HG02870 (cell line): Measurements from ENCODE around the gene HS6ST1.

Experiments used
- ATAC-seq: cut with Tn5 transposase; IDR thresholded peaks from one replicate; pipeline ENCODE4 v1.9.1; 2021; ENCODE audit warnings: mild to moderate bottlenecking, moderate library complexity; ENCODE audit not compliant: unreplicated experiment

HS6ST1 gene

DNA sequence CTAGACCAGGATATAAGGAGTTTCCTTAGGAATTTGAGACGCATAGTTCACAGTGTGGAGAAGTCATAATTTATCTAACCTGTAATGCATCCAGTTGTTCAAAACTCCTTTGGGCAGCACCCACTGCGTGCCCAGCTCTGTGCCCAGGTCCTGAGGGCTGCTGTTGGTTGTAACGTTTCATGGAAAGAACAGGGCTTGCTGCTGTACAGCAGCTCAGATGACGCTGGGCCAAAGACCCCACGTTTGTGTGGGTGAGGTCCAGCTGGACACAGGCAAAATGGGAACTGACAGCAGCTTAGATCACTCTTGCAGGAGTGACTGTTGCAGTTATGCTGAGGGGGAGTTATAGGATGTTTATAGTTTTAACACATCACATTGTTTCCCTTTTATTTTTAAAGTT is 30.0 kb upstream of the HS6ST1 start:
- ATAC-seq: no peak

DNA sequence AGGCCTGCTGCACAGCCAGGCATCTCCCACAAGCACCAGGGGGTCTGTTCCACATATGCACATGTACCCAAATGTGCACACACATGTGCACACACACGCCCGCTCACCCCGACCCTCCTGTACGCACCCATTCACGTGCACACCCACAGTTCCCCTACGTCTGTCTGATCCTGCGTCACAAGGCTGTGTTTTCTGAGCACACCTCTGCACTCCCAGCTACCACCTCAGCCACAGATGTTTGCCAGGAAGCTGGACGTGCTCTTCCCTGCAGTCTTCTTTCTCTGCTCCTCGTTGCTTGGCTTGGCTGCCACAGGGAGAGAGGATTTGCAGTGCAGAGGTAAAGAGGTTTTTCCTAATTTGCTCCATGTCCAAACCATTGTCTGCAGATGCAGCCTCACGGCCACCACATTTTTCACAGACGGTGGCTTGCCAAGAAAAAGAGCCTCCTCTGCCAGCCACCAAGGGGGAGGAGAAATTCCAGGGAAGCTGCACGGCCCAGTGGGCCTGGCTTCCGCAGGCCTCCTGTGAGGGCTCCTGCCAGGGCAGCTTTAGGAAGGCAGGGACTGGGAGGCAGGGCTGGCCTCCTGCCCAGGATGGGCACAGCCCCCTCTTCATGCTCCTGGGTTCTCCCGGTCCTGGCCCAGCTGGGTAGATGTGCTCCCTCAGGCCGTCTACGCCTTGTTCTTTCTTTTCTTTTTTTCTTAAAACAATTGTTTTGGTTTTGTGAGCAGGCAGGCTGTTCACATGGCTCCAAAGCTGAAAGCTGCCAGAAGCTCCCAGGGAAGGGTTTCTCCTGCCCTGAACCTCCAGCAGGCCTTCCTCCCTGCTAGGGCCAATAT is 29.3 kb upstream of the HS6ST1 start:
- ATAC-seq: no peak

DNA sequence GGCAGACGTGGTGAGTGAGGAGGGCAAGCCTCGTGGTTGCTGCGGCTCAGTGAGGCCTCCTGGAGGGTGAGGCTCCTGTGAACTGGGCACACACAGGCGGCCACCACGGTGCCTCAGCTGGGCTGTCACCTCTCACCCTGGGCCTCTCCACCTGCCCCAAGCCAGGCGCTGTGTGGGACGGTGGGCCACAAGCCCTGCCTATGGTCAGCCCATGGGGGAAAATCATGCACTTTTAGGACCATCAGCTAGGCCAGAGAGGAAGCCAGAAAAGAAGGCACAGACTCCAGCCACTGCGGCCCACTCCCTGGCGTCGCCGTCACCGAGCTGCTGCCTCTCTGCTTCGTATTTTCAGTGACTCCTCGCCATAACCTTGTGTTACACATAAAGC is 28.5 kb upstream of the HS6ST1 start:
- ATAC-seq: no peak

DNA sequence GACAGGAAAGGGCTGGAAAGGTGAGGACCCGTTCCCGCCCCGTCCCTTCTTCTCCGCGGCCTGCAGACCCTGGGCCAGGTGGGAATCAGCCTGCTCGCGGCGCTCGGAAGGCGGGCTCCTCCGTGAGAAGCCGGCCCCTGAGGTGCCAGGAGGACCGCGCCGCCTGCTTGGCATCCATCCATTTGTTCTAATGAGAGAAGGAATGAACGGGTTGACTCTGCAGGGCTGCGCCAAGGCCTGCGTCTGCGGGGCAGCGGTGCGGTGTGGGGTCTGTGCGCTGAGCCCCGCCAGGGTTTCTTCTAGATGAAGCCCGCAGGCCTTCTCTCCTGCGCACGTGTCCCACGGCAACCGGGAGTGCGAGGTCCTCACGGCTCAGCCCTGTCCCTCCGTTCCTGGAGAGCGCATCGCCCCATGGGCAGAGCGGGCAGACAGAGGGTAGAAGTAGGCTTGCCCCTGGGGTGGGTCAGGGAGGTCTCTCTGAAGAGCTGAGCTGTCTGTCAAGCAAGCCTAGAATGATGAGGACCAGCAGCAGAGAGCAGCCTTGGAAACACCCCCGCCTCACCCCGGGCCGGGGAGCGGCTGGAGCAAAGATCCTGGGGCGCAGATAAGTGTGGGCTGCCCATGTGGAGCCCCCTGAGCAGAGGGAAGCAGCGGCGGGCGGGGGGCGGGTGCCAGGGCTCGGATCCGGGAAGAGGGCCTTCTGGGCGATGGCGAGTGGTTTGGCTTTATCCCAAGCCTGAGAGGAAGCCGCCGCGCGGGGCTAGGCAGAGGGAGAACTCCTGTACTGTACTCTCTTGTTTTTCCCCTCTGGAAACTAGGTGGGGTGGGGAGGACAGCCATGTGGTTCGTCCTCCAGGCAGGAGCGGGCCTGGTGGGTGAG is 27.9 kb upstream of the HS6ST1 start:
- no peak for ATAC-seq

DNA sequence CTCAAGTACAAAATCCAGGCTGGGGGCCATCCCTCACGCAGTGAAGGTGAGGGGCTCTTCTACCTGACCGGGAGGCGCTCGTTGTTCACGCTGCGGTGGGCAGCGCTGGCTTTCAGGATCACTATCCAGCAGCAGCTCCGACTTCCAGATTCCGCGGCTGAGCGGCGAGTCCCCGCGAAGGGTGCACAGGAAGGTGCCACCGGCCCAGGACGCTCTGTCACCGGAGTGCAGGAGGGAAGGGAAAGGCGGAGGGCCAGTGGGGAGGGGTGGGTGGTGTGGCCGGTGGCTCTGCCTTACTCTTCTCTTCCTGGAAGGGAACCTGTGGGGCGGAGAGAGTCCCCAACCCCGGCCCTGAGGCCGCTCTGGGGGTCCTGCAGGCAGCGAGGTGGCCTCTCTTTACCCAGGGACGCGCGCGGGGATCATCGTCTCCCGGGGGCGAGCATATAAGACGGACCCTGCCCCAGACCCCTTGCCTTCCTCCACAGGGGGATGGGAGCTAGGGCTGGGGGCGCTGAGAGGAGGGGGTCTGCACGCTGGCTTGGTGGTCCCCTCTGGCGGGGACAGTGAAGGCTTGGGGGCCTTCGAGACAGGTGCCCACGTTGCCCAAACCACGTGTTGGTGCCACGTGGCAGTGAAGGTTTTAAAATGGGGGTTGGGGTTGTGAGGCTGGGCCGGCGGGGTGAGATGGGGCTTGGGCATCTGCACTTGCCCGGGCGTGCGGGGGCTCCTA is 26.9 kb upstream of the HS6ST1 start:
- no peak for ATAC-seq

DNA sequence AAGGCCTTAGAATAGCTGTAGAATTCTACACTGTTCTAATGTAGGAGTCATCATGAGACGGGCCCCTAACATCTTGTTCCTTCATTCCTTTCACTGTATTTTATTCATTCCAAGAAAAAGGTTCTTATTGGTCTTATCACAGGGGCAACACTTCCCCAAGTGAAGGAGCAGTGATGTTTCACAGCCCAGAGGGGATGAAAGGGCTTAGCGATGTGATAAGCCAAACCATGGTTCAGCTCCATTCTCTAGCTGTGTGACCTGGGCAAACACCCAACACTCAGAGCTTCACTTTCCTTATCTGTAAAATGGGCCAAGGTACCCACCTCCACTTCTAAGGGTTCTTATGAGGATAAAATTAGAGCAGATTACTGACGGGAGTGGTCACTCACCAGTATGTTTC is 25.4 kb upstream of the HS6ST1 start:
- no peak for ATAC-seq

DNA sequence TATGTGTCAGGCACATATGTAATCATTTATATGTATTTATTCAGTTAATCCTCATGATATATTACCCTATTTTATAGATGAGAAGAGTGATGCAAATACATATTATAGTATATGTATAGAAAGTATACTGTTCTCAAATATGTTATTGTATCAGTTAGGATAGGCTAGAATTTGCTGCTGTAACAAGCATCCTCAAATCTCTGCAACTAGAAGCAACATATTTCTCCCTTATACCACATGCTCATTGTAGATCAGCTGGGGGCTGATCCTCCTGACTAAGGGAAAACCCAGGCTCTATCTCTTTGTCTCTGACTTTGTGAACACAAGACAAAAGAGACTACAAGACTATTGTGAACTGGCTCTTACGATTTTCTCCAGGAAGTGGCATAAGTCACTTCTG is 24.8 kb upstream of the HS6ST1 start:
- no peak for ATAC-seq

DNA sequence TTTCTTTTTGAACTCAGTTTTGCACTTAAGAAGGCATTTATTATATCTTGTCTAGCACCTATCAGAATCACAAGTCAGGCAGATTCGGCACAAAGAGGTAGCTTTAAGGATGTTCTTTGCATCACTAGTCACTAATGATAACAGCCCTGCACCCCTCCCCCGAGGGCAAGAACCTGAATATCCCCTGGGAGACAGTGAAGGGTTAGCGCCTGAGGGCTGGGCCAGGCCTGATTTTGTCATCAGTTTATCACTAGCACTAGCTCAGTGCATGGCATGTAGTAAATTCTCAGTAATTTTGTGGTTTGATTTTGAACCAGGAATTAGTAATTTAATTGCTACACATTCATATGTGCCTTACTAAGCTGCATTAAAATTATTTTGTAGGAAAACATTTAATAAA is 23.9 kb upstream of the HS6ST1 start:
- ATAC-seq: no peak

DNA sequence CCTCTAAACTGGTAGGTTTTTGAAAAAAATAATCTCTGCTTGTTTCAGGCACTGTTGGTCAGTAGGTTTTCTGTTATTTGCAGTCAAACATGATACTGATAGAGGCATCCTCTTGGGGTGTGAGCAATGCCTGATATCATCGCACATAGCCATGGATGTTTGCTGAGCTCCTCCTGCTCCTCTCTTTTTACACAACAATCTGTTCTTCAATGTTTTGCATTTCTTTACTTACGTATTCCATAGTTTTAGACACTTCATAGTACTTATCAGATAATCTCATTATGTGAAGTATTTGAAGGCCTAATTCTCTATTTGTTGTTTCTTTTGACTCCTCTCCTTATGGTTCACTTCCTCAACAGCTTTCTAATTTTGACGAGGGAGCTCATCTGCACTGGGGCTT is 23.0 kb upstream of the HS6ST1 start:
- no peak for ATAC-seq

DNA sequence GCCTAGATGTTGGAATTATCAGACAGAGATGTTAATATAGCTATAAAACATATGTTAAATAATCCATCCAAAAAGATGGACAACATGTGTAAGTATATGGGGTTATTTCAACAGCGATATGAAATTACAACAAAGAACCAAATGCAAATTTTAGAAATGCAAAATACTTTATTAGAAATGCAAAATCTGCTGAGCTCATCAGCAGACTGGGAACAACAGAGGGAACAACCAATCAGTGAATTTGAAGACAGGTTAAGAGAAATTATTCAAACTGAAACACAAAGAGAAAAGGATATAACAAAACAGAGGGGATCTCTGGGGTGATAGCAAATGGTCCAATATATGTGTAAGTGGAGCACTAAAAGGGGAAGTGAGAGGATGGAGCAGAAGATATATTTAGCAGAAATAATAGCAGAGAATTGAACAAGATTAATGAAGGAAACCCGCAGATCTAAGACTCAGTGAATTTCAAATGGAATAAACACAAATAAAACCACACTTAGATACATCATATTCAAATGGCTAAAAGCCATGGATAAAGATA is 13.5 kb upstream of the HS6ST1 start:
- ATAC-seq: no peak

DNA sequence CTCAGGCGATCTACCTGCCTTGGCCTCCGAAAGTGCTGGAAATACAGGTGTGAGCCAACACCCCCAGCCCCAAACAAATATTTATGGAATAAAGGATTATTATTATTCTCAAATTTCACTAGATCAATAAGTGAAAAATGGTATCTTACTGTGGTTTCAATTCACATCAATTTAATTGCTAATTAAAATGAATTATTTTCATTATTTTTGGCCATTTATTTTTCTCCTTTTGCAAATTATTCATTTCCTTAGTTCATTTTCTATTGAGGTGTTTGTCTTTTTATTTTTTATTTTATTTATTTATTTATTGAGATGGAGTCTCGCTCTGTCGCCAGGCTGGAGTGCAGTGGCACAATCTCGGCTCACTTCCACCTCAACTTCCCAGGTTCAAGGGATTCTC is 11.9 kb upstream of the HS6ST1 start:
- ATAC-seq: no peak

DNA sequence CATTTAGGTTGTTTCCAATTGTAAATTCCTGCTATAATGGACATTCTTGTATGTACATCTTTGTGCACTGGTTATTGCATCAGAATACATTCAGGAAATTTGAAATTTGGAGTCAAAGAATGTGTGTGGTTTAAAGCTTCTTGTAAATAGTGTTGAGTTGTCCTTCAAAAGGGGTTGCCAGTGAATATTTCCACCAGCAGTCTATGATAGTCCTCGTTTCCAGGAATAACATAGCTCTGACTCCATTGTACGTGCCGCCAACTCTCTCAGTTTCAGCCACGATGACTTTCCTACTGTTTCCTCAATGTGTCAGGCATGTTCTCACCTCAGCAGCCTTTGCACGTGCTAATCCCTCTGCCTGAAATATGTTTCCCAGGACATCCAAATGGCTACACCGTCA is 10.9 kb upstream of the HS6ST1 start:
- ATAC-seq: no peak

DNA sequence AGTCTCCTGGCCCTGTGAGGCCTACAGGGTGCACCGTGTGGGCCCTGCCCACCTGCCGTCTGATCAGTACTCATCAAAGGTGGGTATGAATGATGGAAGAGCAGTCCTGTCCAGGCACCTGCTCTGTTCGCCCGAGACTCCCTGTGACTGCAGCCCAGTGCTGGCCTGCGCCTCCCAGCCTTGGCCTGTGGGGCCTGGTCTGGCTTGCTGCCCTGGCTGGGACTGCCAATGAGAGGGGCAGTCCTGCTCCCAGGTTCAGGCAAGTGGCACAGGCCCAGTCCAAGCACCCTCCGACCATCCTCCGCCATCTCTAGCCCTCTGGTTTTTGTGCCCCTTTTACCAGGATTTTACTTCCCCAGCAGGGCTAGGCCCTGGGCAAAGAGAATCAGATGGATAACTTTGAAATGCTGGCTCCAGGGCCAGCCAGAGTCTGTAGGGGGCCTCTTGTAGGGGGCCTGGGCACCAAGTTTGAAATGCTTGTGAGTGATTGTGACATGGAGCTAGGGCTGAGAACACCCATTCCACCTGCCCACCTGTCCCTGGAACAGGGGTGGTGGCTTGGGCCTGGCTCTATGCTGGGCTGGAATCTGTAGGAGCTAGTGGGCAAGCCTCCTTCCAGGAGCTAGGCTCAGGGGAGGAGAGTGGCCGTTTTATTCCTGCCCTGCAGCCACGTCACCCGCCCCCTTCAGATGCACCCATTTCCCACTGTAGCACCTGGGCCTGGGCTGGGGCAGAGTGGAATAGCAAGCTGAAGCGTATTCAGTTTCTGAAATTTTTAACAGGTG is 8.7 kb upstream of the HS6ST1 start:
- no peak for ATAC-seq

DNA sequence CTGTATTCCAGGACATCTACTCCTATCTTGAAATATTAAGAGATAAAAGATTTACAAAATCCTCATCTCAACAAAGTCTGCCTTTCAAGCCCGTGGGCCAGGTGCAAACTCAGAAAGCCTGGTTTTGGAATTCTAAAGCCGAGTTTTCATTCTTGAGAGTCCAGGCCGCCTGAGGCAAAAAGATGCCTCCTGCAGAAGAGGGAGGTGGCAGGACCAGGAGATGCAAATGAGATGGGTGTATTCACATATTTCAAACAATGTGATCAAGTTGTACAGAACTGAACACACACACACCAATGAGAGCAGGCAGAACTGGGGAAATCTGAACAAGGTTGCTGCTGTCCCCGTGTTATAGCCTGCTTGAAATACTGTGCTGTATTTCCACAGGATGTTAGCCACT is 7.7 kb upstream of the HS6ST1 start:
- ATAC-seq: no peak

DNA sequence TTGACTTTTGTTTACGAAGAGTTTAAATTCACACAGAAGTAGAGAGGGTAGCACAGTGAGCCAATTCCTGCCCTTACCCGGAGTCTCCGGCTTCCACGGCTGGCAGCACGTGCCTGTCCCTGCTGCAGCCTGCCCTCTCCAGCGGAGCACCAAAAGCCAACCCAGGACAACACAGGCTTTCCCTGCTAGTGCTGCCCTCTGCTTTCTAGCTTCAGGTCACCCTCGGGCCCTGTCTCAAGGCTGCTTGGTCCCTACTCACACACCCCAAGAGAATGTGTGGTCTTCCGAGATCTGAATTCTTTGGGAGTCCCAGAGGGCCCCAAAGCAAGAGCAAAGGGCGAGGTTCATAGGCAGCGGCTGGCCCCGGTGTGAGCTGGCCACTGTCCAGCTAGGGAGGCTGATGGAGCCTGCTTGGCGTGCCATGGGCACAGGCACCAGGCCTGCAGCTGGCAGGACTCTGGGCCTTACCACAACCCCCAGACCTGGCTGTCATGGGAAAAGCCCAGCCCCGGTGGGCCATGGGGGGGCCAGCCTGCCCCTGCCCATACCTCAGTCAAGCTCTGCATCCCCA is 7.0 kb upstream of the HS6ST1 start:
- no peak for ATAC-seq

DNA sequence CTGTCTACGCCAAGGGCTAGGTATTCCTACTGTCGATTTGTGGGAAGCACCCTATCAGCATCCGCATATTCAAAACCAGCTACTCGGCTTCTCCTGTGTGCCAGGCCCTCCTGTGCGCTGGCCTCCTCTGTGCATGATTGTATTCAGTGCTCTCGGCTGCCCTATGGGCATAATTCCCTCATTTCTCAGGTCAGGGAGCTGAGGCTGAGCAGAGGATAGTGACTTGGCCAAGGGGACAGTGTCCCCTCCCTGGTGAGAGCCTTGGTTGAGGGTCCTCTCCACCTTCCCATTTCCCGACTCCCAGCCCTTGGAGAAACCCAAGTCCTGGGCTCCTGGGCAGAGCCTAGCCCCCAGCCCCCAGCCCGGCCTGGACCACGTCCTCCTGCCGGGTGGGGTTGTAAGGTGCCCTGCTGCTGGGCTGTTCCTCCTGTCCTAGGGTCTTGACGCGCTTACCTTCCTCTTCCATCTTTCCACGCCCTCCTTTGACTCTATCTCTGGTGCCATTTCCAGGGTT is 6.3 kb upstream of the HS6ST1 start:
- no peak for ATAC-seq

DNA sequence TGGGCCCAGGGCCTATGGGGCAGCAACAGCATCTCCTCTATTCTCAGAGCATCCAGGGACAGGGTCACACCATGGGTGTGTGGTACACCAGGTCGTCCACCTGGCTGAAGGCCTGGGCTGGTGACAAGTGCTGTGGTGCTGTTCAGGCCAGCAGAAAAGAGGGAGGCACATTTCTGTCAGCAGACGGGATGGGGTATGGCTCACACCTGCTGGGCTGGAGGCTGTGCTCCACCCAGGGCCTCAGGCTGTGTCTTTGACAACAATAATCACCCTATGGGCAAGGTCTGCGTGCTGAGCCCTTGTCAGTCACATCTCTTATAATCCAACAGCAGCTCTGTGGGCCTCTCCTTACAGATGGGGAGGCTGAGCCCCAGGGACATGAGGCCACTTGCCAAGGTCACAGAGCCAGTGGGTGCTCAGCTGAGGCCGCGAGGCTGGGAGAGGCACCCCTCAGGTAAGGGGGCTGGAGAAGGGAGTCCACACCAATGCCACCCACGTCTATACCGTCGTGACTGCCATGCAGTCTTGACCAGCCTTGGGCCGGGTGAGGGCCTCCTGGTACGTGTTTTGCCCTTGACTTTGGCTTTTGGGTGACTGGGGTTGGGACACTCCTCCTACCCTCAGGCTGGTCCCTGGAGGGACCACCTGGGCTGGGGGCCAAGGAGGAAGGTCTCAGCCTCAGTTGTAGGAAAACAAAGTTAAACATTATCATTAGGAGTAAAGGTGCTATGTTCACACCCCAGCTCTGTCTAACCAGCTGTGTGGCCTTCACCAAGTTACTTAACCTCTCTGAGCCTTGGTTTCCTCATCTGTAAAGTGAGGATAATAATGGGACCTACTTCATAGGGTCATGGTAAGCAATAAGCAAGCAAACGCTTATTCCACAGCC is 5.6 kb upstream of the HS6ST1 start:
- no peak for ATAC-seq

DNA sequence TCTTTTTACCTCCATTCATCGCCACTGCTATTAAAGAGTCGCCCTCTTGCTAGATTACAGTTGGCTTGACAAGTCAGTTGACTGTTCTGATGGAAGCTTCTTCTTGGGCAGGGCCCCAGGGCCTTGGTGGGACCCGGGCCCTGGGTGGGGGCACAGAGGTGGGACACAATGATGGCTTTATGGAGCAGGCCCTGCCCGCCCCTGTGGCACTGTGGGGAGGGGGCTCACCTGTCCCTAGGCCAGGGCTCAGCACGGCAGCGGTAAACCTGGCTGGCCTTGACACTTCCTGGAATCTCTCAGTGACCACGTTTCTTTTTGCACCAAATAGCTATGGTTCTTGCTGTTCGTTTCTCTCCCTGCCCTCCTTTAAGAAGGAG is 4.9 kb upstream of the HS6ST1 start:
- ATAC-seq: no peak
